Measurements from ENCODE around the gene MANBA. TPM values are rescaled to one million over a fixed set of nuclear protein-coding genes. Genes with fewer than 3 reads are reported as not detected.

The MANBA gene
- 65.1 TPM for polyA plus RNA-seq (2013)

GRCh38 chr4:102760645-102761295 lies at the start of gene MANBA:
Gene MANBA (minus strand): TSS chr4:102760968. CDS start chr4:102760894, 74 bp downstream.
- WGBS (ENCODE audit: insufficient coverage) = 0% methylated on average over 54 of the region's 60 CpGs
- POLR2A ChIA-PET = interaction anchor here (0.6 to 2.1 kb wide), 11 partner anchors 11 to 109 kb away, joined by 3 to 21 read pairs (median 4); partner anchors contain the start of genes CISD2 and UBE2D3

GRCh38 chr4:102809691-102810090 lies 48.9 kb upstream of the MANBA start:
- WGBS (ENCODE audit: insufficient coverage) = 100% methylated on average over 1 of the region's 2 CpGs
- Histone ChIP-seq H3K27ac (ENCODE audit: insufficient read depth in 1 of 2, low read depth in 1 of 2, low read length in 2 of 2, poor library complexity in 1 of 2, severe bottlenecking in 2 of 2) (no peak overlapping the region), H3K27me3 (replicated peaks in 2 of 5; ENCODE audit: control insufficient read depth in 4 of 5, insufficient read depth in 5 of 5, low read length in 4 of 5) (no peaks in the 10 kb centered on the region), H3K4me1 (ENCODE audit: control extremely low read depth in 1 of 4, control insufficient read depth in 4 of 4, insufficient read depth in 4 of 4, low read length in 3 of 4) (peaks cover 0 to 16% (median 3%) of the 10 kb centered on the region in 4 experiments), H3K4me3 (ENCODE audit: control insufficient read depth in 1 of 7, extremely low read depth in 1 of 7, insufficient read depth in 4 of 7, low read depth in 2 of 7, low read length in 6 of 7) (no peak overlapping the region), H3K36me3 (ENCODE audit: control insufficient read depth in 4 of 4, insufficient read depth in 4 of 4, low read length in 3 of 4) (peaks cover 14 to 70% (median 36%) of the 10 kb centered on the region in 4 experiments), H3K9me3 (ENCODE audit: control extremely low read depth in 1 of 5, control insufficient read depth in 4 of 5, insufficient read depth in 2 of 5, low read depth in 1 of 5, low read length in 4 of 5) (no peaks in the 10 kb centered on the region)
- DNase-seq = no peak
- POLR2A ChIA-PET = interaction anchor here (1.0 kb wide), 1 partner anchor 16 kb away, joined by 3 read pairs; no protein-coding TSS in a partner anchor
- CTCF ChIA-PET = interaction anchor here (0.9 to 3.2 kb wide), 6 partner anchors 8 to 15 kb away, joined by 3 to 10 read pairs (median 4); no protein-coding TSS in a partner anchor

More at GRCh38 chr4:102760645-102761295, at the start of gene MANBA:
- peaks cover 0 to 10% (median 0%) of the 10 kb centered on the region in 4 experiments for H3K36me3 ChIP-seq (ENCODE audit: control insufficient read depth in 4 of 4, insufficient read depth in 4 of 4, low read length in 3 of 4)
- DNase-seq = peak; percentile 83 to 94 (median 92)
- peak within 1 kb of the TSS; percentile 89 to 95 for H3K27ac ChIP-seq (ENCODE audit: insufficient read depth in 1 of 2, low read depth in 1 of 2, low read length in 2 of 2, poor library complexity in 1 of 2, severe bottlenecking in 2 of 2)
- H3K27me3 ChIP-seq (replicated peaks in 2 of 5; ENCODE audit: control insufficient read depth in 4 of 5, insufficient read depth in 5 of 5, low read length in 4 of 5) = no peaks in the 10 kb centered on the region
- CTCF ChIA-PET = interaction anchor here (0.9 to 2.6 kb wide), 10 partner anchors 10 to 62 kb away, joined by 3 to 7 read pairs (median 5); no protein-coding TSS in a partner anchor
- peaks cover 12 to 38% (median 25%) of the 10 kb centered on the region in 4 experiments for H3K4me1 ChIP-seq (ENCODE audit: control extremely low read depth in 1 of 4, control insufficient read depth in 4 of 4, insufficient read depth in 4 of 4, low read length in 3 of 4)
- peak within 1 kb of the TSS; percentile 81 to 99 (median 90) for H3K4me3 ChIP-seq (ENCODE audit: control insufficient read depth in 1 of 7, extremely low read depth in 1 of 7, insufficient read depth in 4 of 7, low read depth in 2 of 7, low read length in 6 of 7)
- peaks cover 0 to 2% (median 0%) of the 10 kb centered on the region in 5 experiments for H3K9me3 ChIP-seq (ENCODE audit: control extremely low read depth in 1 of 5, control insufficient read depth in 4 of 5, insufficient read depth in 2 of 5, low read depth in 1 of 5, low read length in 4 of 5)

GRCh38 chr4:102809190-102809589 lies 48.4 kb upstream of the MANBA start:
- no CpG with 5 or more reads among the region's 3 CpGs for WGBS (ENCODE audit: insufficient coverage)
- Histone ChIP-seq H3K27me3 (replicated peaks in 2 of 5; ENCODE audit: control insufficient read depth in 4 of 5, insufficient read depth in 5 of 5, low read length in 4 of 5) (no peaks in the 10 kb centered on the region), H3K9me3 (ENCODE audit: control extremely low read depth in 1 of 5, control insufficient read depth in 4 of 5, insufficient read depth in 2 of 5, low read depth in 1 of 5, low read length in 4 of 5) (no peaks in the 10 kb centered on the region), H3K4me3 (ENCODE audit: control insufficient read depth in 1 of 7, extremely low read depth in 1 of 7, insufficient read depth in 4 of 7, low read depth in 2 of 7, low read length in 6 of 7) (no peak overlapping the region), H3K36me3 (ENCODE audit: control insufficient read depth in 4 of 4, insufficient read depth in 4 of 4, low read length in 3 of 4) (peaks cover 16 to 70% (median 37%) of the 10 kb centered on the region in 4 experiments), H3K27ac (ENCODE audit: insufficient read depth in 1 of 2, low read depth in 1 of 2, low read length in 2 of 2, poor library complexity in 1 of 2, severe bottlenecking in 2 of 2) (no peak overlapping the region), H3K4me1 (ENCODE audit: control extremely low read depth in 1 of 4, control insufficient read depth in 4 of 4, insufficient read depth in 4 of 4, low read length in 3 of 4) (peaks cover 0 to 16% (median 3%) of the 10 kb centered on the region in 4 experiments)
- ChIA-PET CTCF (interaction anchor here (0.9 to 1.3 kb wide), 4 partner anchors 9 to 16 kb away, joined by 3 to 5 read pairs (median 4); no protein-coding TSS in a partner anchor), POLR2A (interaction anchor here (0.6 to 1.0 kb wide), 2 partner anchors 16 to 19 kb away, joined by 3 to 4 read pairs; no protein-coding TSS in a partner anchor)
- peak in 2 of 3 donors; percentile 44 to 58 for DNase-seq

GRCh38 chr4:102808009-102808408 lies 47.2 kb upstream of the MANBA start:
- H3K27ac ChIP-seq (ENCODE audit: insufficient read depth in 1 of 2, low read depth in 1 of 2, low read length in 2 of 2, poor library complexity in 1 of 2, severe bottlenecking in 2 of 2) = no peak overlapping the region
- H3K4me3 ChIP-seq (ENCODE audit: control insufficient read depth in 1 of 7, extremely low read depth in 1 of 7, insufficient read depth in 4 of 7, low read depth in 2 of 7, low read length in 6 of 7) = no peak overlapping the region
- H3K9me3 ChIP-seq (ENCODE audit: control extremely low read depth in 1 of 5, control insufficient read depth in 4 of 5, insufficient read depth in 2 of 5, low read depth in 1 of 5, low read length in 4 of 5) = no peaks in the 10 kb centered on the region
- ChIA-PET POLR2A (no interaction called here), CTCF (interaction anchor here (1.2 to 2.8 kb wide), 3 partner anchors 9 to 13 kb away, joined by 3 to 10 read pairs (median 3); no protein-coding TSS in a partner anchor)
- no peaks in the 10 kb centered on the region for H3K27me3 ChIP-seq (replicated peaks in 2 of 5; ENCODE audit: control insufficient read depth in 4 of 5, insufficient read depth in 5 of 5, low read length in 4 of 5)
- no CpG with 5 or more reads among the region's 2 CpGs for WGBS (ENCODE audit: insufficient coverage)
- H3K36me3 ChIP-seq (ENCODE audit: control insufficient read depth in 4 of 4, insufficient read depth in 4 of 4, low read length in 3 of 4) = peaks cover 21 to 72% (median 43%) of the 10 kb centered on the region in 4 experiments
- DNase-seq = no peak
- peaks cover 0 to 16% (median 3%) of the 10 kb centered on the region in 4 experiments for H3K4me1 ChIP-seq (ENCODE audit: control extremely low read depth in 1 of 4, control insufficient read depth in 4 of 4, insufficient read depth in 4 of 4, low read length in 3 of 4)

- H3K9me3 ChIP-seq (ENCODE audit: control extremely low read depth in 1 of 5, control insufficient read depth in 4 of 5, insufficient read depth in 2 of 5, low read depth in 1 of 5, low read length in 4 of 5) = no peaks in the 10 kb centered on the region
- POLR2A ChIA-PET = no interaction called here
- no peaks in the 10 kb centered on the region for H3K27me3 ChIP-seq (replicated peaks in 2 of 5; ENCODE audit: control insufficient read depth in 4 of 5, insufficient read depth in 5 of 5, low read length in 4 of 5)
- H3K27ac ChIP-seq (ENCODE audit: insufficient read depth in 1 of 2, low read depth in 1 of 2, low read length in 2 of 2, poor library complexity in 1 of 2, severe bottlenecking in 2 of 2) = no peak overlapping the region
- peaks cover 23 to 76% (median 46%) of the 10 kb centered on the region in 4 experiments for H3K36me3 ChIP-seq (ENCODE audit: control insufficient read depth in 4 of 4, insufficient read depth in 4 of 4, low read length in 3 of 4)
- H3K4me1 ChIP-seq (ENCODE audit: control extremely low read depth in 1 of 4, control insufficient read depth in 4 of 4, insufficient read depth in 4 of 4, low read length in 3 of 4) = peaks cover 0 to 15% (median 3%) of the 10 kb centered on the region in 4 experiments
- WGBS (ENCODE audit: insufficient coverage) = no CpG with 5 or more reads among the region's 1 CpG
- DNase-seq = no peak
- no peak overlapping the region for H3K4me3 ChIP-seq (ENCODE audit: control insufficient read depth in 1 of 7, extremely low read depth in 1 of 7, insufficient read depth in 4 of 7, low read depth in 2 of 7, low read length in 6 of 7)
- CTCF ChIA-PET = interaction anchor here (1.2 to 2.8 kb wide), 3 partner anchors 10 to 14 kb away, joined by 3 to 10 read pairs (median 3); no protein-coding TSS in a partner anchor
These were observed 46.6 kb upstream of the MANBA start for GRCh38 chr4:102807345-102807744.

- H3K36me3 ChIP-seq (ENCODE audit: control insufficient read depth in 4 of 4, insufficient read depth in 4 of 4, low read length in 3 of 4) = peaks cover 26 to 86% (median 57%) of the 10 kb centered on the region in 4 experiments
- no peaks in the 10 kb centered on the region for H3K9me3 ChIP-seq (ENCODE audit: control extremely low read depth in 1 of 5, control insufficient read depth in 4 of 5, insufficient read depth in 2 of 5, low read depth in 1 of 5, low read length in 4 of 5)
- H3K27me3 ChIP-seq (replicated peaks in 2 of 5; ENCODE audit: control insufficient read depth in 4 of 5, insufficient read depth in 5 of 5, low read length in 4 of 5) = no peaks in the 10 kb centered on the region
- no peaks in the 10 kb centered on the region for H3K4me1 ChIP-seq (ENCODE audit: control extremely low read depth in 1 of 4, control insufficient read depth in 4 of 4, insufficient read depth in 4 of 4, low read length in 3 of 4)
- DNase-seq = no peak
- POLR2A ChIA-PET = no interaction called here
- no peak overlapping the region for H3K4me3 ChIP-seq (ENCODE audit: control insufficient read depth in 1 of 7, extremely low read depth in 1 of 7, insufficient read depth in 4 of 7, low read depth in 2 of 7, low read length in 6 of 7)
- CTCF ChIA-PET = interaction anchor here (1.4 kb wide), 2 partner anchors 10 to 54 kb away, joined by 3 read pairs; no protein-coding TSS in a partner anchor
- 90% methylated on average over 1 of the region's 2 CpGs for WGBS (ENCODE audit: insufficient coverage)
- H3K27ac ChIP-seq (ENCODE audit: insufficient read depth in 1 of 2, low read depth in 1 of 2, low read length in 2 of 2, poor library complexity in 1 of 2, severe bottlenecking in 2 of 2) = no peak overlapping the region
These were observed 39.0 kb upstream of the MANBA start for GRCh38 chr4:102799816-102800215.
